Measurements from ENCODE around the gene PLEKHH1.

PLEKHH1 gene

GRCh38 chr14:67529947-67530935 lies 2.8 kb upstream of the PLEKHH1 start:
- TF ChIP-seq, protein P1, sequence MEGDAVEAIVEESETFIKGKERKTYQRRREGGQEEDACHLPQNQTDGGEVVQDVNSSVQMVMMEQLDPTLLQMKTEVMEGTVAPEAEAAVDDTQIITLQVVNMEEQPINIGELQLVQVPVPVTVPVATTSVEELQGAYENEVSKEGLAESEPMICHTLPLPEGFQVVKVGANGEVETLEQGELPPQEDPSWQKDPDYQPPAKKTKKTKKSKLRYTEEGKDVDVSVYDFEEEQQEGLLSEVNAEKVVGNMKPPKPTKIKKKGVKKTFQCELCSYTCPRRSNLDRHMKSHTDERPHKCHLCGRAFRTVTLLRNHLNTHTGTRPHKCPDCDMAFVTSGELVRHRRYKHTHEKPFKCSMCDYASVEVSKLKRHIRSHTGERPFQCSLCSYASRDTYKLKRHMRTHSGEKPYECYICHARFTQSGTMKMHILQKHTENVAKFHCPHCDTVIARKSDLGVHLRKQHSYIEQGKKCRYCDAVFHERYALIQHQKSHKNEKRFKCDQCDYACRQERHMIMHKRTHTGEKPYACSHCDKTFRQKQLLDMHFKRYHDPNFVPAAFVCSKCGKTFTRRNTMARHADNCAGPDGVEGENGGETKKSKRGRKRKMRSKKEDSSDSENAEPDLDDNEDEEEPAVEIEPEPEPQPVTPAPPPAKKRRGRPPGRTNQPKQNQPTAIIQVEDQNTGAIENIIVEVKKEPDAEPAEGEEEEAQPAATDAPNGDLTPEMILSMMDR (IDR thresholded peaks at IDR 0.05) = no peak
- TF ChIP-seq ZFX (IDR thresholded peaks at IDR 0.05; ENCODE audit: borderline replicate concordance) = no peak
- peak overlapping the region; percentile 59 for H3K27ac ChIP-seq

- peak overlapping the region; percentile 55 for H3K27ac ChIP-seq
- TF ChIP-seq, protein P1 (IDR thresholded peaks at IDR 0.05) = no peak
- no peak for TF ChIP-seq ZFX (IDR thresholded peaks at IDR 0.05; ENCODE audit: borderline replicate concordance)
These were observed 488 bp upstream of the PLEKHH1 start for GRCh38 chr14:67532606-67532997.

- H3K27ac ChIP-seq = no peak overlapping the region
- TF ChIP-seq, protein P1 (IDR thresholded peaks at IDR 0.05) = no peak
- TF ChIP-seq ZFX (IDR thresholded peaks at IDR 0.05; ENCODE audit: borderline replicate concordance) = no peak
These were observed 630 bp downstream of the PLEKHH1 start for GRCh38 chr14:67533754-67534085.

GRCh38 chr14:67536087-67536486 lies 3.0 kb downstream of the PLEKHH1 start:
- H3K27ac ChIP-seq = no peak overlapping the region
- TF ChIP-seq, protein P1 (IDR thresholded peaks at IDR 0.05) = no peak
- no peak for TF ChIP-seq ZFX (IDR thresholded peaks at IDR 0.05; ENCODE audit: borderline replicate concordance)

- TF ChIP-seq, protein P1 (IDR thresholded peaks at IDR 0.05) = no peak
- no peak for TF ChIP-seq ZFX (IDR thresholded peaks at IDR 0.05; ENCODE audit: borderline replicate concordance)
- no peak overlapping the region for H3K27ac ChIP-seq
These were observed 4.6 kb downstream of the PLEKHH1 start for GRCh38 chr14:67537736-67538135.

DNA sequence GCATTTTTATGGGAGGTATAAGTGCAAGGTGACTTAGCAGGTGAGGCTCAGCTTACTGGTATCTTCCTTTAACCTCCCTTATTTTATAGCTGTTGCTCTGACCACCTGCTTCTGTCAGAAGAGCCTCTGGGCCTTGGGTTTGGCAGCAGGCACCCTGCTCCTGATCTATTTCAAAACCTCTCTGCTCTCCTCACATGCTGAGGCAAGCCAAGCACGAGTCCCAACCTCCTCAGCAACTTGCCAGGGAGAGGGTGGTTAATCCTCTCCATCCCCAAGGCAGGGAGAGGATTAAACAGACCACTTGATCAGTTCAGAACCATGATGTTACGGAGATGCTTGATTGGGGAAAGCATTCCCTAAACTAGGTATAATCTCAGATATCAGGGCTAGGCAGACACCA lies 5.4 kb downstream of the PLEKHH1 start:
- no peak overlapping the region for H3K27ac ChIP-seq
- TF ChIP-seq, protein P1 (IDR thresholded peaks at IDR 0.05) = no peak
- no peak for TF ChIP-seq ZFX (IDR thresholded peaks at IDR 0.05; ENCODE audit: borderline replicate concordance)

DNA sequence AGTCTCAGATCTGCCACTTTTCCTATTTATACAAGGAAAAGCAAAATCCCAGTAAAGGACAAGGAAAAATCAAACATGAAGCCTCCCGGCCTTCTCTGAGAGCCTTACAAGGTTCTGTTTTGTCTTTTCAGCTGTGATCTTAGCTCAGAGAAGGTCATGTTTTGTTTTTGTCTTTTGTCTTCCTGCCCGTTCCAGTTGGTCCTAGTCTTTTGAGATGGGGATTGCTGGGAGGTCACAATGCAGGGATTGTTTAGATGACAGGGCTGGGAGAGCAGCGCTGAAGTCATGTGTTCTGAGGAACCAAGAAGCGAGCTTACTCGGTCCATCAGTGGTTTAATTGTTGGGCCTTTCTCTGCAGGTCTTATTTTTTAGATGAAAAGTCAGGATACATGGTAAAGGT lies 6.0 kb downstream of the PLEKHH1 start:
- TF ChIP-seq, protein P1 (IDR thresholded peaks at IDR 0.05) = no peak
- no peak for TF ChIP-seq ZFX (IDR thresholded peaks at IDR 0.05; ENCODE audit: borderline replicate concordance)
- no peak overlapping the region for H3K27ac ChIP-seq
